ENCODE results near the gene MRPL36. TPM values are rescaled to one million over a fixed set of nuclear protein-coding genes. Genes with fewer than 3 reads are reported as not detected.

The MRPL36 gene
- polyA plus RNA-seq, 1 donor (not counting 4 experiments of a cell fraction or from before 2014, with no cell fraction given): 121 TPM

GRCh38 chr5:1806199-1806598 is 6.6 kb upstream of the MRPL36 start:
- H3K9me3 ChIP-seq (ENCODE audit: control insufficient read depth, low read depth, low read length): peaks cover 4% of the 10 kb centered on the region
- TF ChIP-seq CTCF (optimal IDR thresholded peaks at IDR 0.05 in 1 of 3, IDR thresholded peaks at IDR 0.05 in 1 of 3, conservative IDR thresholded peaks at IDR 0.05 in 1 of 3; ENCODE audit: extremely low read depth in 1 of 3, insufficient read depth in 2 of 3, low read length in 3 of 3): no peak
- no peak for TF ChIP-seq EZH2 (IDR thresholded peaks at IDR 0.05; ENCODE audit: low read length)
- FAIRE-seq: no peak
- peaks cover 88% of the 10 kb centered on the region for H3K79me2 ChIP-seq (ENCODE audit: control insufficient read depth, insufficient read depth, low read length)
- no peak for DNase-seq (ENCODE audit: low read depth, low spot score)
- no peak overlapping the region for H3K4me2 ChIP-seq (ENCODE audit: control insufficient read depth, extremely low read depth, insufficient read depth, low read depth, low read length)
- no peaks in the 10 kb centered on the region for H3K9me1 ChIP-seq (ENCODE audit: control insufficient read depth, extremely low read depth, insufficient read depth, low read length)
- H4K20me1 ChIP-seq (ENCODE audit: control insufficient read depth, extremely low read depth, insufficient read depth, low read length): no peaks in the 10 kb centered on the region
- no peaks in the 10 kb centered on the region for H3K27me3 ChIP-seq (ENCODE audit: control insufficient read depth, extremely low read depth, insufficient read depth, low read length)
- peaks cover 32 to 68% of the 10 kb centered on the region in 2 experiments for H3K36me3 ChIP-seq (ENCODE audit: control insufficient read depth in 2 of 2, extremely low read depth in 1 of 2, insufficient read depth in 2 of 2, low read length in 2 of 2)
- no peak overlapping the region for H3K4me3 ChIP-seq (ENCODE audit: control insufficient read depth in 2 of 3, extremely low read depth in 1 of 3, insufficient read depth in 2 of 3, low read depth in 1 of 3, low read length in 3 of 3)
- no peak overlapping the region for H2AFZ ChIP-seq (ENCODE audit: control insufficient read depth, low read length)
- H3K9ac ChIP-seq (ENCODE audit: control insufficient read depth, extremely low read depth, insufficient read depth, low read length): no peak overlapping the region
- dilution Hi-C loops (cut with MboI; ENCODE audit: extremely low pct_ligation_motif_present, low sequenced_read_pairs): no loop called here
- H3K27ac ChIP-seq (ENCODE audit: control insufficient read depth, insufficient read depth, low read length): no peak overlapping the region
- H3K4me1 ChIP-seq (ENCODE audit: control insufficient read depth, extremely low read depth, insufficient read depth, low read length): peaks cover 13% of the 10 kb centered on the region

- Histone ChIP-seq H3K79me2 (ENCODE audit: control insufficient read depth, insufficient read depth, low read length) (peaks cover 89% of the 10 kb centered on the region), H3K27me3 (ENCODE audit: control insufficient read depth, extremely low read depth, insufficient read depth, low read length) (no peaks in the 10 kb centered on the region), H3K4me2 (ENCODE audit: control insufficient read depth, extremely low read depth, insufficient read depth, low read depth, low read length) (no peak overlapping the region), H3K36me3 (ENCODE audit: control insufficient read depth in 2 of 2, extremely low read depth in 1 of 2, insufficient read depth in 2 of 2, low read length in 2 of 2) (peaks cover 30 to 66% of the 10 kb centered on the region in 2 experiments), H3K27ac (ENCODE audit: control insufficient read depth, insufficient read depth, low read length) (no peak overlapping the region), H2AFZ (ENCODE audit: control insufficient read depth, low read length) (no peak overlapping the region), H3K9me1 (ENCODE audit: control insufficient read depth, extremely low read depth, insufficient read depth, low read length) (no peaks in the 10 kb centered on the region), H4K20me1 (ENCODE audit: control insufficient read depth, extremely low read depth, insufficient read depth, low read length) (no peaks in the 10 kb centered on the region), H3K4me3 (ENCODE audit: control insufficient read depth in 2 of 3, extremely low read depth in 1 of 3, insufficient read depth in 2 of 3, low read depth in 1 of 3, low read length in 3 of 3) (no peak overlapping the region), H3K9me3 (ENCODE audit: control insufficient read depth, low read depth, low read length) (peaks cover 4% of the 10 kb centered on the region), H3K4me1 (ENCODE audit: control insufficient read depth, extremely low read depth, insufficient read depth, low read length) (peaks cover 14% of the 10 kb centered on the region), H3K9ac (ENCODE audit: control insufficient read depth, extremely low read depth, insufficient read depth, low read length) (no peak overlapping the region)
- dilution Hi-C loops (cut with MboI; ENCODE audit: extremely low pct_ligation_motif_present, low sequenced_read_pairs): no loop called here
- no peak for DNase-seq (ENCODE audit: low read depth, low spot score)
- TF ChIP-seq EZH2 (IDR thresholded peaks at IDR 0.05; ENCODE audit: low read length): no peak
- TF ChIP-seq CTCF (optimal IDR thresholded peaks at IDR 0.05 in 1 of 3, IDR thresholded peaks at IDR 0.05 in 1 of 3, conservative IDR thresholded peaks at IDR 0.05 in 1 of 3; ENCODE audit: extremely low read depth in 1 of 3, insufficient read depth in 2 of 3, low read length in 3 of 3): no peak
- FAIRE-seq: no peak
Observed at GRCh38 chr5:1805736-1806135, 6.1 kb upstream of the MRPL36 start.

Measured in keratinocyte (primary cell).